SK-N-SH treated with all-trans-retinoic acid at 6 μM for 48 hours (cell line): ENCODE results near the gene KCNH5.

Experiments used
- ARNTL ChIP-seq: fragments of 450-650 bp; formaldehyde crosslinking; IDR thresholded peaks from 2 replicates; pipeline ENCODE4 v1.5.0; 2020; ENCODE audit warnings: low read depth, mild to moderate bottlenecking, moderate library complexity, borderline replicate concordance
- BACH2 ChIP-seq: fragments of 250-450 bp; sonication (Bioruptor Pico); IDR thresholded peaks from 2 replicates; pipeline ENCODE4 v1.9.0; 2021; ENCODE audit warnings: mild to moderate bottlenecking, borderline replicate concordance
- CSDC2 ChIP-seq: fragments of 250-450 bp; sonication (Bioruptor Pico); IDR thresholded peaks from 2 replicates; pipeline ENCODE4 v1.5.0; 2020; ENCODE audit warnings: mild to moderate bottlenecking, moderate library complexity
- ISL1 ChIP-seq: fragments of 250-450 bp; sonication (Bioruptor Pico); IDR thresholded peaks from 2 replicates; pipeline ENCODE4 v2.1.2; 2022; ENCODE audit warnings: mild to moderate bottlenecking, moderate library complexity
- OSR1 ChIP-seq: fragments of 250-450 bp; sonication (Bioruptor Pico); IDR thresholded peaks from 2 replicates; pipeline ENCODE4 v1.8.0; 2022; ENCODE audit warnings: moderate library complexity, mild to moderate bottlenecking, inconsistent platforms
- RARB ChIP-seq: fragments of 250-450 bp; sonication (Bioruptor Pico); IDR thresholded peaks from 2 replicates; pipeline ENCODE4 v1.8.0; 2021; ENCODE audit warnings: mild to moderate bottlenecking, moderate library complexity
- TCF4 ChIP-seq: fragments of 250-450 bp; sonication (Bioruptor Pico); IDR thresholded peaks from 2 replicates; pipeline ENCODE4 v1.8.0; 2021; ENCODE audit warnings: mild to moderate bottlenecking, moderate library complexity, borderline replicate concordance
- ZFP3 ChIP-seq: fragments of 250-450 bp; sonication (Bioruptor Pico); IDR thresholded peaks from 2 replicates; pipeline ENCODE4 v1.5.0; 2020; ENCODE audit warnings: mild to moderate bottlenecking, moderate library complexity
- ZFP30 ChIP-seq: fragments of 450-650 bp; formaldehyde crosslinking; IDR thresholded peaks from 2 replicates; pipeline ENCODE4 v1.5.0; 2022; ENCODE audit warnings: mild to moderate bottlenecking, moderate library complexity
- ZNF565 ChIP-seq: fragments of 450-650 bp; formaldehyde crosslinking; conservative IDR thresholded peaks from 2 replicates; pipeline ENCODE4 v1.5.0; 2020; ENCODE audit warnings: low read depth, mild to moderate bottlenecking, moderate library complexity
- ZNF70 ChIP-seq: fragments of 450-650 bp; formaldehyde crosslinking; IDR thresholded peaks from 2 replicates; pipeline ENCODE4 v1.5.0; 2020; ENCODE audit warnings: mild to moderate bottlenecking, moderate library complexity
- TF ChIP-seq, protein P1 (sequence below): fragments of 250-450 bp; sonication (Bioruptor Pico); IDR thresholded peaks from 2 replicates; pipeline ENCODE4 v1.8.0; 2020; ENCODE audit warnings: mild to moderate bottlenecking, moderate library complexity, borderline replicate concordance
- TF ChIP-seq, protein P2 (sequence below): fragments of 250-450 bp; sonication (Bioruptor Pico); IDR thresholded peaks from 2 replicates; pipeline ENCODE4 v1.5.0; 2020; ENCODE audit warnings: mild to moderate bottlenecking, moderate library complexity
- TF ChIP-seq, protein P3 (sequence below): fragments of 250-450 bp; sonication (Bioruptor Pico); IDR thresholded peaks from 2 replicates; pipeline ENCODE4 v1.8.0; 2021; ENCODE audit warnings: low read depth, mild to moderate bottlenecking, moderate library complexity, borderline replicate concordance

DNA sequence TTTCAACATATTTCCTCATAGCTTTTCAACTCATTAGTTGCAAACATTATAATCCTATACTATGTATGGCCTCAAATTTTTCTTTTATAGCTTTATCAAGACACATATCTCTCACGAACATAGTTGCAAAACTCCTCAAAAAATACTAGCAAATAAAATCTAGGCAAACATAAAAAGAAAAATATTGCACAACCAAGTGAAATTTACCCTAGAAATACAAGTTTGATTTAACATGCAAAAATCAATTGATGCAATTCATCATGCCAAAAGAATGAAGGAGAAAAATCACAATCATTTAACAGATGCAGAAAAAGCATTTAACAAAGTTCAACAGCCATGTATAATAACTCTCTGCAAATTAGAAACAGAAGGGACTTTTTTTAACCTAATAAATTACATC lies 33.3 kb upstream of the KCNH5 start:
- no peak for TF ChIP-seq ZNF565 (CRISPR knock-in tag)
- no peak for TF ChIP-seq BACH2 (CRISPR knock-in tag)
- TF ChIP-seq OSR1 (CRISPR knock-in tag) = no peak
- TF ChIP-seq, protein P1, sequence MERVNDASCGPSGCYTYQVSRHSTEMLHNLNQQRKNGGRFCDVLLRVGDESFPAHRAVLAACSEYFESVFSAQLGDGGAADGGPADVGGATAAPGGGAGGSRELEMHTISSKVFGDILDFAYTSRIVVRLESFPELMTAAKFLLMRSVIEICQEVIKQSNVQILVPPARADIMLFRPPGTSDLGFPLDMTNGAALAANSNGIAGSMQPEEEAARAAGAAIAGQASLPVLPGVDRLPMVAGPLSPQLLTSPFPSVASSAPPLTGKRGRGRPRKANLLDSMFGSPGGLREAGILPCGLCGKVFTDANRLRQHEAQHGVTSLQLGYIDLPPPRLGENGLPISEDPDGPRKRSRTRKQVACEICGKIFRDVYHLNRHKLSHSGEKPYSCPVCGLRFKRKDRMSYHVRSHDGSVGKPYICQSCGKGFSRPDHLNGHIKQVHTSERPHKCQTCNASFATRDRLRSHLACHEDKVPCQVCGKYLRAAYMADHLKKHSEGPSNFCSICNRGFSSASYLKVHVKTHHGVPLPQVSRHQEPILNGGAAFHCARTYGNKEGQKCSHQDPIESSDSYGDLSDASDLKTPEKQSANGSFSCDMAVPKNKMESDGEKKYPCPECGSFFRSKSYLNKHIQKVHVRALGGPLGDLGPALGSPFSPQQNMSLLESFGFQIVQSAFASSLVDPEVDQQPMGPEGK (CRISPR knock-in tag) = no peak
- no peak for TF ChIP-seq ZFP3
- TF ChIP-seq ARNTL (CRISPR knock-in tag) = no peak
- no peak for TF ChIP-seq CSDC2
- TF ChIP-seq RARB (CRISPR knock-in tag) = no peak
- no peak for TF ChIP-seq ZFP30 (CRISPR knock-in tag)
- no peak for TF ChIP-seq ISL1 (CRISPR knock-in tag)
- no peak for TF ChIP-seq ZNF70 (CRISPR knock-in tag)
- TF ChIP-seq, protein P2, sequence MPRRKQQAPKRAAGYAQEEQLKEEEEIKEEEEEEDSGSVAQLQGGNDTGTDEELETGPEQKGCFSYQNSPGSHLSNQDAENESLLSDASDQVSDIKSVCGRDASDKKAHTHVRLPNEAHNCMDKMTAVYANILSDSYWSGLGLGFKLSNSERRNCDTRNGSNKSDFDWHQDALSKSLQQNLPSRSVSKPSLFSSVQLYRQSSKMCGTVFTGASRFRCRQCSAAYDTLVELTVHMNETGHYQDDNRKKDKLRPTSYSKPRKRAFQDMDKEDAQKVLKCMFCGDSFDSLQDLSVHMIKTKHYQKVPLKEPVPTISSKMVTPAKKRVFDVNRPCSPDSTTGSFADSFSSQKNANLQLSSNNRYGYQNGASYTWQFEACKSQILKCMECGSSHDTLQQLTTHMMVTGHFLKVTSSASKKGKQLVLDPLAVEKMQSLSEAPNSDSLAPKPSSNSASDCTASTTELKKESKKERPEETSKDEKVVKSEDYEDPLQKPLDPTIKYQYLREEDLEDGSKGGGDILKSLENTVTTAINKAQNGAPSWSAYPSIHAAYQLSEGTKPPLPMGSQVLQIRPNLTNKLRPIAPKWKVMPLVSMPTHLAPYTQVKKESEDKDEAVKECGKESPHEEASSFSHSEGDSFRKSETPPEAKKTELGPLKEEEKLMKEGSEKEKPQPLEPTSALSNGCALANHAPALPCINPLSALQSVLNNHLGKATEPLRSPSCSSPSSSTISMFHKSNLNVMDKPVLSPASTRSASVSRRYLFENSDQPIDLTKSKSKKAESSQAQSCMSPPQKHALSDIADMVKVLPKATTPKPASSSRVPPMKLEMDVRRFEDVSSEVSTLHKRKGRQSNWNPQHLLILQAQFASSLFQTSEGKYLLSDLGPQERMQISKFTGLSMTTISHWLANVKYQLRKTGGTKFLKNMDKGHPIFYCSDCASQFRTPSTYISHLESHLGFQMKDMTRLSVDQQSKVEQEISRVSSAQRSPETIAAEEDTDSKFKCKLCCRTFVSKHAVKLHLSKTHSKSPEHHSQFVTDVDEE (CRISPR knock-in tag) = no peak
- TF ChIP-seq TCF4 (CRISPR knock-in tag) = no peak
- TF ChIP-seq, protein P3, sequence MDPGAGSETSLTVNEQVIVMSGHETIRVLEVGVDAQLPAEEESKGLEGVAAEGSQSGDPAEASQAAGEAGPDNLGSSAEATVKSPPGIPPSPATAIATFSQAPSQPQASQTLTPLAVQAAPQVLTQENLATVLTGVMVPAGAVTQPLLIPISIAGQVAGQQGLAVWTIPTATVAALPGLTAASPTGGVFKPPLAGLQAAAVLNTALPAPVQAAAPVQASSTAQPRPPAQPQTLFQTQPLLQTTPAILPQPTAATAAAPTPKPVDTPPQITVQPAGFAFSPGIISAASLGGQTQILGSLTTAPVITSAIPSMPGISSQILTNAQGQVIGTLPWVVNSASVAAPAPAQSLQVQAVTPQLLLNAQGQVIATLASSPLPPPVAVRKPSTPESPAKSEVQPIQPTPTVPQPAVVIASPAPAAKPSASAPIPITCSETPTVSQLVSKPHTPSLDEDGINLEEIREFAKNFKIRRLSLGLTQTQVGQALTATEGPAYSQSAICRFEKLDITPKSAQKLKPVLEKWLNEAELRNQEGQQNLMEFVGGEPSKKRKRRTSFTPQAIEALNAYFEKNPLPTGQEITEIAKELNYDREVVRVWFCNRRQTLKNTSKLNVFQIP = no peak
